ENCODE measurements around the gene RESP18. TPM values are rescaled to one million over a fixed set of nuclear protein-coding genes. Genes with fewer than 3 reads are reported as not detected.

Gene RESP18
- polyA plus RNA-seq, 2 of the 4 experiments (the other 2 are of a cell fraction): not detected

DNA sequence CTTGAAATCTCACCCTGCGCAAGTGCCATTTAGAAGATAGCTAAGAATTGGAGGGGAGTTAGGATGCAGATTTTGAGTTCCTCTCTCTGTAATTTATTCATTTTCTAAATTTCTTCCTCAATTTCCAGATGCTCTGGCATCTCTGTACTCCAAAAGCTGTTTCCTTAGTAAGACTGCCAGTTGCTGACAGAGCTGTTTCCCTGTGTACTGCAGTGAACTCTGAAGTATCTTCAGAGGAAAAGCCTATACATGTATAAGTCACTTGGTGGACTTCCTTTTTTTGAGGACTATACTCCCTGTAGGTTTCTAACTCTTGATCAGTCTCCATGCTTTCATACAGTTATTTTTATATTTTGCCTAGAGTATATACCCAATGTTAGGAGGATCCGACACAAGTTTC lies 1.5 kb upstream of the RESP18 start (continued):
- TF ChIP-seq, protein P1, sequence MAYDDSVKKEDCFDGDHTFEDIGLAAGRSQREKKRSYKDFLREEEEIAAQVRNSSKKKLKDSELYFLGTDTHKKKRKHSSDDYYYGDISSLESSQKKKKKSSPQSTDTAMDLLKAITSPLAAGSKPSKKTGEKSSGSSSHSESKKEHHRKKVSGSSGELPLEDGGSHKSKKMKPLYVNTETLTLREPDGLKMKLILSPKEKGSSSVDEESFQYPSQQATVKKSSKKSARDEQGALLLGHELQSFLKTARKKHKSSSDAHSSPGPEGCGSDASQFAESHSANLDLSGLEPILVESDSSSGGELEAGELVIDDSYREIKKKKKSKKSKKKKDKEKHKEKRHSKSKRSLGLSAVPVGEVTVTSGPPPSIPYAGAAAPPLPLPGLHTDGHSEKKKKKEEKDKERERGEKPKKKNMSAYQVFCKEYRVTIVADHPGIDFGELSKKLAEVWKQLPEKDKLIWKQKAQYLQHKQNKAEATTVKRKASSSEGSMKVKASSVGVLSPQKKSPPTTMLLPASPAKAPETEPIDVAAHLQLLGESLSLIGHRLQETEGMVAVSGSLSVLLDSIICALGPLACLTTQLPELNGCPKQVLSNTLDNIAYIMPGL (CRISPR knock-in tag; IDR thresholded peaks at IDR 0.05; ENCODE audit: borderline replicate concordance): no peak
- TF ChIP-seq RAD21 (conservative IDR thresholded peaks at IDR 0.05 in 1 of 2, IDR thresholded peaks at IDR 0.05 in 1 of 2) (no peak), RCOR1 (IDR thresholded peaks at IDR 0.05; ENCODE audit: low read depth, low read length) (no peak)

DNA sequence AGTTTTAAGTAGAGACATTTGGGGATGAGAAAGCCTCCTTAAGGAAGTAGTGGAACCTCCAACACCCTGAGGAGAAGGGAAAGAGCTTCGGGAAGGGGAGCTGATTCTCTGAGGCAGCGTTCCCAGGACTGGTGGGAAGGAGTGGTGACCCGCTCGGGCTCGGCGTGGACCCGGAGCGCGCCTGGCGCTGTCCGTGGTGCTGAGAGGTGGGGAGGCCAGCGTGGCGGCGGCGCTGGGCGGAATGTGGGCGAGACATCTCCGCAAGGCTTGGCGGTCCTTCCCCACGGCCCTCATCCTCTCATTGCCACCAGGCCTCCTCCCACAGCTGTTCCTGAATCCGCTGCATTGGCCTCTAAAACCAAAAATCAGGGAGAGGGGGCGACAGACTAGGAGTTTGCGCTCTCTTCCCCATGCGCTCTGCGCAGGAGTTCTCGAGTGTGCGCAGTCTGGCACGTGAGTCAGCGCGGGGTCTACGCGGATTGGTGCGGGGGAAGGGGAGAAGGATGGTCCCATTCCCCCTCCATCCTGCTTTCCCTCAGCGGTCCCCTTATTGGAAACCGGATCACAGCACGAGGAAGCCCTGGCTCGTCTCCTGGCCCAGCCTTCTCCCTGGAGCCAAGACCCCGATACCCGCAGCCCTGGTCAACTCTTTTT lies 857 bp downstream of the RESP18 start:
- 67% methylated on average over 36 of the region's 39 CpGs for WGBS (ENCODE audit: missing lambda C conversion rate)
- CTCF ChIA-PET: interaction anchor here (1.0 to 2.0 kb wide), 2 partner anchors 21 to 37 kb away, joined by 3 to 5 read pairs; no protein-coding TSS in a partner anchor
- POLR2A ChIA-PET: no interaction called here

DNA sequence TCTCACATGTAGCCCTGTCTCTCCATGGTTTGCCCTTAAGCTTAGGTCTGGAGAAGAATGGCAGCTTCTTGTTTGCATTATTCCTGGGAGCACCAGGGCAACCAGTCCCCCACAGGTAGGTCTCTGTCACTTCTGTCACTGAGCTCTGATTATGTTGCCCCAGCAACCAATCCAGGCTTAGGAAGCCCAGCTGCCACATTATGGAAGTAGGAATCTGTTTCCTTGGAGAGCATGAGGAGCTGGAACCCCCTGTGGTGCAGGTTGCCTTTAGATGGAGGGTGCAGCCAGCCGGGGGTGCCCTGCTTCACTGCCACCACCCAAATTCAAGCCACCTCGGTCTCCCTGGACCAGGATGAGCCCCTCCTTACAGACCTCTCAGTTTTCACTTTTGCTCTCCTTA lies 4.8 kb downstream of the RESP18 start:
- Histone ChIP-seq H3K9me3 (no peaks in the 10 kb centered on the region), H3K4me3 (no peak overlapping the region), H3K4me1 (no peaks in the 10 kb centered on the region), H3K4me2 (no peak overlapping the region), H3K27ac (no peak overlapping the region)
- FAIRE-seq (no peak), ATAC-seq (no peak), DNase-seq (ENCODE audit: low read depth in 1 of 2, low spot score in 1 of 2) (no peak)
- no peak for TF ChIP-seq NFE2L2 (conservative IDR thresholded peaks at IDR 0.05; ENCODE audit: low read length)
- TF ChIP-seq CBX8 (IDR thresholded peaks at IDR 0.05): no peak
- TF ChIP-seq TFCP2L1 (CRISPR knock-in tag; IDR thresholded peaks at IDR 0.05): no peak
- no peak for TF ChIP-seq CEBPB (IDR thresholded peaks at IDR 0.05)
- no peak for TF ChIP-seq MAZ (IDR thresholded peaks at IDR 0.05; ENCODE audit: borderline replicate concordance, low read depth, low read length)
- TF ChIP-seq, protein P2, sequence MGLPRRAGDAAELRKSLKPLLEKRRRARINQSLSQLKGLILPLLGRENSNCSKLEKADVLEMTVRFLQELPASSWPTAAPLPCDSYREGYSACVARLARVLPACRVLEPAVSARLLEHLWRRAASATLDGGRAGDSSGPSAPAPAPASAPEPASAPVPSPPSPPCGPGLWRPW (IDR thresholded peaks at IDR 0.05): no peak
- no peak for TF ChIP-seq HOXA7 (CRISPR knock-in tag; IDR thresholded peaks at IDR 0.05)
- no peak for TF ChIP-seq EHF (CRISPR knock-in tag; IDR thresholded peaks at IDR 0.05)
- TF ChIP-seq CHD4 (IDR thresholded peaks at IDR 0.05; ENCODE audit: borderline replicate concordance): no peak
- no peak for TF ChIP-seq POLR2AphosphoS2 (conservative IDR thresholded peaks at IDR 0.05; ENCODE audit: low read length)
- no peak for TF ChIP-seq HOXB5 (CRISPR knock-in tag; IDR thresholded peaks at IDR 0.05)
- no peak for TF ChIP-seq FOSL2 (IDR thresholded peaks at IDR 0.05)
- no peak for TF ChIP-seq FOSL2 (CRISPR knock-in tag; IDR thresholded peaks at IDR 0.05)
- TF ChIP-seq RCOR1 (IDR thresholded peaks at IDR 0.05; ENCODE audit: low read depth, low read length): no peak
- TF ChIP-seq RFX5 (IDR thresholded peaks at IDR 0.05): no peak
- TF ChIP-seq ZSCAN20 (CRISPR knock-in tag; IDR thresholded peaks at IDR 0.05): no peak
- no peak for TF ChIP-seq RARB (CRISPR knock-in tag; IDR thresholded peaks at IDR 0.05)
- no peak for TF ChIP-seq CBX2 (IDR thresholded peaks at IDR 0.05; ENCODE audit: borderline replicate concordance, low read depth)
- TF ChIP-seq RAD21 (conservative IDR thresholded peaks at IDR 0.05 in 1 of 2, IDR thresholded peaks at IDR 0.05 in 1 of 2): no peak
- WGBS (ENCODE audit: missing lambda C conversion rate): 0% methylated on average over 2 of the region's 2 CpGs
- POLR2A ChIA-PET: no interaction called here
- CTCF ChIA-PET: interaction anchor here (1.6 to 2.6 kb wide), 3 partner anchors 29 to 167 kb away, joined by 4 to 11 read pairs (median 6); partner anchors contain the start of gene NHEJ1

More for the DNA sequence above, 857 bp downstream of the RESP18 start:
- Histone ChIP-seq H3K4me2 (no peak overlapping the region), H3K4me1 (no peaks in the 10 kb centered on the region), H3K27ac (no peak overlapping the region), H3K4me3 (no peak overlapping the region), H3K9me3 (no peaks in the 10 kb centered on the region; the same call in 2 of the 3 replicates)
- no peak for DNase-seq (ENCODE audit: low read depth in 1 of 2, low spot score in 1 of 2)
- no peak; a peak in 1 of 6 replicates for ATAC-seq
- no peak for FAIRE-seq
- TF ChIP-seq, protein P3, sequence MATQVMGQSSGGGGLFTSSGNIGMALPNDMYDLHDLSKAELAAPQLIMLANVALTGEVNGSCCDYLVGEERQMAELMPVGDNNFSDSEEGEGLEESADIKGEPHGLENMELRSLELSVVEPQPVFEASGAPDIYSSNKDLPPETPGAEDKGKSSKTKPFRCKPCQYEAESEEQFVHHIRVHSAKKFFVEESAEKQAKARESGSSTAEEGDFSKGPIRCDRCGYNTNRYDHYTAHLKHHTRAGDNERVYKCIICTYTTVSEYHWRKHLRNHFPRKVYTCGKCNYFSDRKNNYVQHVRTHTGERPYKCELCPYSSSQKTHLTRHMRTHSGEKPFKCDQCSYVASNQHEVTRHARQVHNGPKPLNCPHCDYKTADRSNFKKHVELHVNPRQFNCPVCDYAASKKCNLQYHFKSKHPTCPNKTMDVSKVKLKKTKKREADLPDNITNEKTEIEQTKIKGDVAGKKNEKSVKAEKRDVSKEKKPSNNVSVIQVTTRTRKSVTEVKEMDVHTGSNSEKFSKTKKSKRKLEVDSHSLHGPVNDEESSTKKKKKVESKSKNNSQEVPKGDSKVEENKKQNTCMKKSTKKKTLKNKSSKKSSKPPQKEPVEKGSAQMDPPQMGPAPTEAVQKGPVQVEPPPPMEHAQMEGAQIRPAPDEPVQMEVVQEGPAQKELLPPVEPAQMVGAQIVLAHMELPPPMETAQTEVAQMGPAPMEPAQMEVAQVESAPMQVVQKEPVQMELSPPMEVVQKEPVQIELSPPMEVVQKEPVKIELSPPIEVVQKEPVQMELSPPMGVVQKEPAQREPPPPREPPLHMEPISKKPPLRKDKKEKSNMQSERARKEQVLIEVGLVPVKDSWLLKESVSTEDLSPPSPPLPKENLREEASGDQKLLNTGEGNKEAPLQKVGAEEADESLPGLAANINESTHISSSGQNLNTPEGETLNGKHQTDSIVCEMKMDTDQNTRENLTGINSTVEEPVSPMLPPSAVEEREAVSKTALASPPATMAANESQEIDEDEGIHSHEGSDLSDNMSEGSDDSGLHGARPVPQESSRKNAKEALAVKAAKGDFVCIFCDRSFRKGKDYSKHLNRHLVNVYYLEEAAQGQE (IDR thresholded peaks at IDR 0.05): peak; percentile 86
- no peak for TF ChIP-seq FOSB (CRISPR knock-in tag; IDR thresholded peaks at IDR 0.05)

Measured in A549 (cell line).